Mesodermal cell (in vitro differentiated cells): ENCODE measurements around the gene FRMD7.
"Not testable (repeated sequence)": the region's sequence is repeated elsewhere in the genome, so short reads cannot be mapped to it uniquely, and the experiment has no call there.

Source experiments
- H3K27ac ChIP-seq: 2 replicates; pipeline ENCODE4 v1.7.0; 2013; ENCODE audit warnings: mild to moderate bottlenecking, low read depth, low read length, moderate library complexity; ENCODE audit not compliant: severe bottlenecking
- H3K36me3 ChIP-seq: 2 replicates; pipeline ENCODE4 v1.7.1; 2013; ENCODE audit warnings: mild to moderate bottlenecking, low read length, moderate library complexity; ENCODE audit not compliant: control insufficient read depth, insufficient read depth
- H3K4me1 ChIP-seq: one replicate; pipeline ENCODE4 v1.7.1; 2013; ENCODE audit warnings: mild to moderate bottlenecking, low read length; ENCODE audit not compliant: insufficient read depth, control insufficient read depth, poor library complexity, severe bottlenecking
- H3K4me3 ChIP-seq: 2 replicates; pipeline ENCODE4 v1.7.0; 2013; ENCODE audit warnings: low read length, control low read depth, mild to moderate bottlenecking; ENCODE audit not compliant: insufficient read depth, poor library complexity, severe bottlenecking; ENCODE audit errors: extremely low read depth
- H3K9me3 ChIP-seq: 2 replicates; pipeline ENCODE4 v1.7.1; 2013; ENCODE audit warnings: mild to moderate bottlenecking, low read length, moderate library complexity; ENCODE audit not compliant: control insufficient read depth
- WGBS, 2 experiments: methylation state at CpG; one replicate each; pipeline ENCODE4 v1.1.5; 2013; ENCODE audit warnings: missing lambda C conversion rate in 2 of 2; ENCODE audit not compliant: insufficient coverage in 2 of 2; 5-methylcytosine and 5-hydroxymethylcytosine counted together

FRMD7 gene

DNA sequence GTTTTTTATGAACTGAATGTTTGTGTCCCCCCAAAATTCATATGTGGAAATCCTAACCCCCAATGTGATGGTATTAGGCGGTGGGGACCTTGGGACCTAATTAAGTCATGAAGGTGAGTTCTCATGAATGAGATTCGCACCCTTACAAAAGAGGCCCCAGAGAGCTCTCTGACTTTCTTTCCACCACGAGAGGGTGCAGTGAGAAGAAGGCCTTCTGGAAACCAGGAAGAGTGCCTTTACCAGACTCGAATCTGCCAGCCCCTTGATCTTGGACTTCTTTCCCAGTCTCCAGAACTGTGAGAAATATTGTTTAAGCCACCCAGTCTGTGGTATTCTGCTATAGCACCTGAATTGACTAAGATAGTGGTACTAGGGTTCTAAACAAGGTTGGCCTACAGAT lies 64.0 kb downstream of the FRMD7 start:
- WGBS, 2 experiments = no CpG with 5 or more reads among the region's 4 CpGs
- no peak overlapping the region for H3K27ac ChIP-seq
- H3K36me3 ChIP-seq = peaks cover 9% of the 10 kb centered on the region
- H3K4me1 ChIP-seq = no peaks in the 10 kb centered on the region
- no peaks in the 10 kb centered on the region for H3K9me3 ChIP-seq
- no peak overlapping the region for H3K4me3 ChIP-seq

DNA sequence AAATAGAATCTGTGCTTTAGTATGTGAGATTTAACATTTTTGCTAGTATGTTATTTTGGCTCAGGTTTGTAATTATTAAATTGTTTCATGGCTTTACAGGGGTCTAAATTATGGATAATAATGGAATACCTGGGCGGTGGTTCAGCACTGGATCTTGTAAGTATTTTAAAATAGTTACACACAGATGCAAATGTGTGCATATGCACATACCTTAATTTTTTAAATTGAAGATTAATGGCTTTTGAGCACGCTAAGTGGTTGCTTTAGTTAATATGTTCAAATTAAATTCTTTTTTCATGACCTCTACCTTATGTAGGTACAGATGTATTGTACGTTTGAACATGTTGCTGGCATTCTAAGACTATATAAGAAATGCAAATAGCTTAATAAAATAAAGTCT lies 64.5 kb downstream of the FRMD7 start:
- no peak overlapping the region for H3K27ac ChIP-seq
- H3K9me3 ChIP-seq = no peaks in the 10 kb centered on the region
- H3K4me1 ChIP-seq = no peaks in the 10 kb centered on the region
- H3K36me3 ChIP-seq = peaks cover 6% of the 10 kb centered on the region
- no CpG with 5 or more reads among the region's 3 CpGs for WGBS, 2 experiments
- no peak overlapping the region for H3K4me3 ChIP-seq

GRCh38 chrX:132059973-132060540 lies 67.8 kb downstream of the FRMD7 start:
- WGBS, 2 experiments = no CpG with 5 or more reads among the region's 2 CpGs
- Histone ChIP-seq H3K4me3 (no peak overlapping the region), H3K4me1 (no peaks in the 10 kb centered on the region), H3K27ac (no peak overlapping the region), H3K36me3 (peaks cover 10% of the 10 kb centered on the region), H3K9me3 (no peaks in the 10 kb centered on the region)

DNA sequence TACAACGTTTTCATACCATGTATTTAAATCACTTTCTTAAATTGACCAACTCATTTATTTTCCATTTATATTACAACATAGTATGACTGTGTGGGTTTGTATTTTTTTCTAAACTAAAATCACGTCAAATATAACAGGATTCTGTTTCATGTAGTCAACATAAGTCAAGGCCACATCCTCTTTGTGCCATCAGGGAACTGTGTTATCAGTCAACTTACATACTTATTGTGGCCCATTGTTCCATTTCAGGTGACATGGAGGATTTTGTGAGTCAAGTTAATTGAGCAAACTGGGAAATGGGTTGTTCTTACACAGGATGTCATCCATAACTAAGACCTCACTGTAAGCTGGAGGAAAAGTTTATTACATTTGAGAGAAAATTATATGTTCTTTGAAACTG lies 68.8 kb downstream of the FRMD7 start:
- WGBS, 2 experiments = no CpG with 5 or more reads among the region's 2 CpGs
- Histone ChIP-seq H3K36me3 (peaks cover 16% of the 10 kb centered on the region), H3K4me1 (no peaks in the 10 kb centered on the region), H3K9me3 (no peaks in the 10 kb centered on the region), H3K4me3 (no peak overlapping the region), H3K27ac (no peak overlapping the region)

DNA sequence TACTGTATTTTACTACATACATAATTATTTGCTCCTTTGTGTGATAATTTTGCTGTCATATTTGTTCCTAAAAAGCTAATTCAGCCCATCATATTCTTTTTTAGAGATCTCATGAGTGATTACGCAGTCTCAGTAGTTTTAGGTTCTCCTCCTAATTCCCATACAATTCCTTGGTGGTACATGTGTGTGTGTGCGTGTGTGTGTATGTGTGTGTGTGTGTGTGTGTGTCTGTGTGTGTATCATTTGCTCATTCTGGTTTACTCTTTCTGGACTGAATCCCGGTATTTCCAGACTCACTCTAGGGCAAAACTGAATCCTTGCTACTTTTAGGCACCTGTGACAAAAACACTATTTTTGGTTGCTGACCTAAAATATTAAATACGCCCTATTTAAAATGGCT lies 69.8 kb downstream of the FRMD7 start:
- Histone ChIP-seq H3K4me1 (no peaks in the 10 kb centered on the region), H3K36me3 (peaks cover 16% of the 10 kb centered on the region)
- WGBS, 2 experiments = no CpG with 5 or more reads among the region's 4 CpGs

GRCh38 chrX:132051778-132052177 lies 76.0 kb downstream of the FRMD7 start:
- not testable (repeated sequence) for H3K4me3 ChIP-seq, H3K27ac ChIP-seq, H3K36me3 ChIP-seq

More for the DNA sequence above, 69.8 kb downstream of the FRMD7 start:
- H3K9me3 ChIP-seq = no peaks in the 10 kb centered on the region
- H3K4me3 ChIP-seq = no peak overlapping the region
- H3K27ac ChIP-seq = no peak overlapping the region

GRCh38 chrX:132046533-132046932 lies 81.3 kb downstream of the FRMD7 start:
- no CpG with 5 or more reads among the region's 2 CpGs for WGBS, 2 experiments
- Histone ChIP-seq H3K9me3 (no peaks in the 10 kb centered on the region), H3K36me3 (no peaks in the 10 kb centered on the region), H3K4me3 (no peak overlapping the region), H3K4me1 (peaks cover 8% of the 10 kb centered on the region), H3K27ac (no peak overlapping the region)

More at GRCh38 chrX:132051778-132052177, 76.0 kb downstream of the FRMD7 start:
- H3K4me1 ChIP-seq, H3K9me3 ChIP-seq: not testable (repeated sequence)

DNA sequence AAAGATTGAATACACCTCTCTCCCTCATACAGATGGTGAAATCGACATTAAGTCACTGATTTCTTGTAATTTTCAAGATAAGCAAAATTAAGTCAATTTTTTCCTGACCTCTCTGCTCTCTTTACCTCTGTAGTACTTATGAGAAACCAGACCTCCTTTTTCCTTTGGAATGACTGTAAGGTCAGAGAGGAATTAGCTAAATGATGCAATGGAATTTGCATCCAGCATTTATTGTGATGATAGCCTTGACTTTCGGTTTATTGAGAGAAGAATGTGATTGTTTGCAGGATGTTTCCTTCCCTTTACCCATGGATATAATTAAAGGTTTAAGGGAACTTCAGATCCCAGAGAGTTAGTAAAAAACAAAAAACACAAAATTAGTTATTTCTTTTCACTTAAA lies 82.4 kb downstream of the FRMD7 start:
- H3K36me3 ChIP-seq = no peaks in the 10 kb centered on the region
- H3K4me1 ChIP-seq = peaks cover 11% of the 10 kb centered on the region
- H3K4me3 ChIP-seq = no peak overlapping the region
- WGBS, 2 experiments = no CpG with 5 or more reads among the region's 2 CpGs
- H3K9me3 ChIP-seq = no peaks in the 10 kb centered on the region
- H3K27ac ChIP-seq = peak overlapping the region; percentile 87

GRCh38 chrX:132044953-132045352 lies 82.9 kb downstream of the FRMD7 start:
- Histone ChIP-seq H3K4me1 (peaks cover 13% of the 10 kb centered on the region), H3K9me3 (no peaks in the 10 kb centered on the region), H3K36me3 (no peaks in the 10 kb centered on the region), H3K4me3 (no peak overlapping the region), H3K27ac (peak overlapping the region; percentile 87)
- 60% methylated on average over 1 of the region's 4 CpGs; no CpG with 5 or more reads in 1 of the 2 experiments for WGBS, 2 experiments

- no CpG with 5 or more reads among the region's 2 CpGs for WGBS, 2 experiments
Observed at GRCh38 chrX:132043977-132044376, 83.8 kb downstream of the FRMD7 start.

DNA sequence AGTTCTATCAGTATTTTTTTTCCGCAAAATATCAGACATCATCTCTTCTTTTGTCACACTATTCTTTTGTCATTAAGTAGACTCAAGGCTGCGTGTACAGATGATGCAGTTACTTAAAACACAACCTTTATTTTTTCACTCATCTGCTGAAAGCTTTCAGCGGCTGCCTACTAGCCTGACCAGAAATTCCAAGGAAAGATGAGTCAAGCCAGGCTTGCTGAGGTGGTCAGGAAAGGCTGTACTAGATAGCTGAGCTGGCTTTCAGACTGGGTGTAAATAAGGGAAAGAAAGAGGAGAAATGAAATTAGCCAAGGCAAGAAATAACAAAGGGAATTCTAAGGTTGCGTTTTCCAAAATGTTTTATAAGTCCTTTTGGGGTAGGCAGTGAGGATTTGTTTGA lies 86.8 kb downstream of the FRMD7 start:
- Histone ChIP-seq H3K27ac (peak overlapping the region; percentile 60), H3K36me3 (no peaks in the 10 kb centered on the region), H3K4me1 (peaks cover 14% of the 10 kb centered on the region), H3K9me3 (no peaks in the 10 kb centered on the region), H3K4me3 (no peak overlapping the region)
- 57% methylated on average over 1 of the region's 4 CpGs; no CpG with 5 or more reads in 1 of the 2 experiments for WGBS, 2 experiments

More at GRCh38 chrX:132043977-132044376, 83.8 kb downstream of the FRMD7 start:
- Histone ChIP-seq H3K9me3 (no peaks in the 10 kb centered on the region), H3K27ac (no peak overlapping the region), H3K4me1 (peaks cover 14% of the 10 kb centered on the region), H3K36me3 (no peaks in the 10 kb centered on the region), H3K4me3 (no peak overlapping the region)
